SJSA1 (cell line): Measurements from ENCODE around the gene C4orf50. TPM values are rescaled to one million over a fixed set of nuclear protein-coding genes. Genes with fewer than 3 reads are reported as not detected.

Source experiments
- DNase-seq, 2 experiments: peaks; one replicate each; pipeline ENCODE4 v3.0.0-alpha.2; 2015 to 2020; ENCODE audit warnings: low spot score in 2 of 2, low read depth in 1 of 2
- H3K27ac ChIP-seq: fragments of 250-450 bp; sonication (Bioruptor Pico); 2 replicates; pipeline ENCODE4 v1.5.1; 2020; ENCODE audit warnings: mild to moderate bottlenecking, moderate library complexity
- H3K27me3 ChIP-seq: fragments of 250-450 bp; sonication (Bioruptor Pico); replicated peaks from 2 replicates; pipeline ENCODE4 v1.5.1; 2020; ENCODE audit warnings: mild to moderate bottlenecking, moderate library complexity
- H3K36me3 ChIP-seq: fragments of 250-450 bp; sonication (Bioruptor Pico); 2 replicates; pipeline ENCODE4 v1.5.1; 2020; ENCODE audit warnings: mild to moderate bottlenecking
- H3K4me1 ChIP-seq: fragments of 250-450 bp; sonication (Bioruptor Pico); replicated peaks from 2 replicates; pipeline ENCODE4 v1.6.1; 2021; ENCODE audit warnings: mild to moderate bottlenecking
- H3K4me3 ChIP-seq: fragments of 250-450 bp; sonication (Bioruptor Pico); 2 replicates; pipeline ENCODE4 v1.5.1; 2020; ENCODE audit warnings: mild to moderate bottlenecking
- H3K9me3 ChIP-seq: fragments of 250-450 bp; sonication (Bioruptor Pico); replicated peaks from 2 replicates; pipeline ENCODE4 v1.5.1; 2020; ENCODE audit warnings: mild to moderate bottlenecking
- total RNA-seq: library from RNA; depleted of rRNA; stranded (reverse); fragments of >200 nt; shearing (Covaris generic); gene quantifications from 2 replicates; pipeline ENCODE4 v1.2.3, GENCODE V29; 2014

The C4orf50 gene
- total RNA-seq, 1 experiment from 2014 or later, result not detected

- H3K27ac ChIP-seq, result no peak overlapping the region
- no peak for DNase-seq
- no peaks in the 10 kb centered on the region for H3K36me3 ChIP-seq
- H3K27me3 ChIP-seq, result no peaks in the 10 kb centered on the region
- H3K4me1 ChIP-seq, result no peaks in the 10 kb centered on the region
- H3K9me3 ChIP-seq, result no peaks in the 10 kb centered on the region
- H3K4me3 ChIP-seq, result no peak overlapping the region
Measured at GRCh38 chr4:5972571-5972970, 45.7 kb downstream of the C4orf50 start.

- DNase-seq, result no peak
- H3K9me3 ChIP-seq, result no peaks in the 10 kb centered on the region
- H3K4me3 ChIP-seq, result no peak overlapping the region
- no peak overlapping the region for H3K27ac ChIP-seq
- no peaks in the 10 kb centered on the region for H3K4me1 ChIP-seq
- no peaks in the 10 kb centered on the region for H3K36me3 ChIP-seq
- H3K27me3 ChIP-seq, result no peaks in the 10 kb centered on the region
Measured at GRCh38 chr4:5971078-5971450, 47.2 kb downstream of the C4orf50 start.

DNA sequence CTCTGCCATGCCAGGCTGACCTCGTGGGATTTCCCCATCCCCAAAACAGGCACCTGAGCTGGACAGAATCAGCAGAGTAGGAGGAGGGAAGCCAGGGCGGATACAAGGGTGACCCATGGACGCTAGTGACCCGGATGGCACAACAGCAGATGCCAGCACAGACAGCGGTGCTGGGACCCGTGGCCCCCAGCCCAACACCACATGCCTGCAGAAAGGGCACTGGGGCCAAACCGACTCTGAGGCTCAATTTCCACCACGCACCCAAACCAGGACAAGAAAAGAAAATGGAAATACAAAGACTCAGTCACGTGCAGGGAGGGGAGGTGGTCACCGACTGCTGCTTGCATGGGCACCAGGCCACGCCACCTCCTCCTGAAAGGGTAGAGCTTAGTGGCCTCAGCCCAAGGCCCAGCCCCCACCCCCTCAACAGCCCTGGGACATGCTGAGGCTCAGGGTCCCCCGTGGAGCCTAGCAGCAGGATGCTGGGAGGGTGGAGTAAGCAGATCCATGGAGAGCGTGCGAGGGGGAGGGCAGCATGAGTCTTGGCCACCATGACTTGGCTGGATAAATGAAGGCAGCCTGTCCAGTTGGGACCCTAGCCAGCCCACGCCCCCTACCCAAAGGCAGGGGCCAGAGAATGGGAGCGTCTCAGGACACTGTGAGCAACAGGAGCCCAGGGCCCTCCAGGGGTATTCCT is 47.7 kb downstream of the C4orf50 start:
- Histone ChIP-seq H3K4me3 (no peak overlapping the region), H3K9me3 (no peaks in the 10 kb centered on the region), H3K27ac (no peak overlapping the region), H3K4me1 (no peaks in the 10 kb centered on the region), H3K27me3 (no peaks in the 10 kb centered on the region), H3K36me3 (no peaks in the 10 kb centered on the region)
- DNase-seq, result no peak

DNA sequence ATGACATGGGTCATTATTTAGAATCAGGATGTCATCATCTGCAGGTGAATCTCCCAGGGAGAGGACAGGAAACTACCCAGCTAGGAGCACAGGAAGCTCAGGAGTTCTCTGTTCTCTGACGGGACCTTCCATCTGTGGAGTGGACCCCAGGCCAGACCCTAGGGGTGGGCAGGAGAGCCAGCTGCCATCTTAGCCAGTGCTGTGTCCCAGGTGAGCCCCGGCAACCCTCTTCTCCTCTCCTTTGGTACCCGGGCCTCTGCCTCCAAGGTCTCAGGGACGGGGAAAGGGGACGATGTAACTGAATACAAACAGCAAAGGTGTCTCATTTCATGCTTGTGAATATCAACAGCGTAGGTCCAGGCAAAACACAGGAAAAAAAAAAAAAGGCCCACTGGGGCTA is 48.5 kb downstream of the C4orf50 start:
- H3K4me1 ChIP-seq, result no peaks in the 10 kb centered on the region
- H3K27ac ChIP-seq, result no peak overlapping the region
- H3K4me3 ChIP-seq, result no peak overlapping the region
- no peaks in the 10 kb centered on the region for H3K36me3 ChIP-seq
- H3K27me3 ChIP-seq, result no peaks in the 10 kb centered on the region
- no peak for DNase-seq
- H3K9me3 ChIP-seq, result no peaks in the 10 kb centered on the region

- no peaks in the 10 kb centered on the region for H3K4me1 ChIP-seq
- no peaks in the 10 kb centered on the region for H3K36me3 ChIP-seq
- H3K4me3 ChIP-seq, result no peak overlapping the region
- no peaks in the 10 kb centered on the region for H3K9me3 ChIP-seq
- no peaks in the 10 kb centered on the region for H3K27me3 ChIP-seq
- H3K27ac ChIP-seq, result no peak overlapping the region
- DNase-seq, result no peak
Measured at GRCh38 chr4:5969336-5969735, 48.9 kb downstream of the C4orf50 start.

DNA sequence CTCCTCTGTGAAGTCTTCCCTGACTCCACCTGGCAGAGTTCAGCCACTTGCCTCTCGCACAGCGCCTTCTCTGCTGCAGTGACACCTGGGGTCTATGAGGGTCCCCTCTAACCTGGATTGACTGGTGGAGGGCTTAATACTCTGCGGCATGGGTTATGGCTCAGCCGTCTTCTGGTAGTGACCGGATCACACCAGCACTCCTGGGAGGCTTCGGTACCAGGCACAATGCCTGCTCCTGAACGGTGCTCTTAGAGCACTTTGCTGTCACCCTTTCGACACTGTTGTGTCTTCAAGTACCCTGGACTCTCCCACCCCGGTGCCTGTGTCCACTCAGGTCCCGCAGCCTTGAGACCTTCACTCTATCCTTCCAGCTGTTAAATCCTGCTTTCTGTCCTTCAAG is 50.0 kb downstream of the C4orf50 start:
- H3K36me3 ChIP-seq, result no peaks in the 10 kb centered on the region
- no peak overlapping the region for H3K27ac ChIP-seq
- H3K4me3 ChIP-seq, result no peak overlapping the region
- H3K27me3 ChIP-seq, result no peaks in the 10 kb centered on the region
- H3K4me1 ChIP-seq, result no peaks in the 10 kb centered on the region
- H3K9me3 ChIP-seq, result no peaks in the 10 kb centered on the region
- DNase-seq, result no peak

GRCh38 chr4:5967783-5968182 is 50.4 kb downstream of the C4orf50 start:
- Histone ChIP-seq H3K9me3 (no peaks in the 10 kb centered on the region), H3K36me3 (no peaks in the 10 kb centered on the region), H3K4me1 (no peaks in the 10 kb centered on the region), H3K27me3 (no peaks in the 10 kb centered on the region), H3K27ac (no peak overlapping the region), H3K4me3 (no peak overlapping the region)
- no peak for DNase-seq

GRCh38 chr4:5965225-5965624 is 53.0 kb downstream of the C4orf50 start:
- no peak overlapping the region for H3K4me3 ChIP-seq
- no peak overlapping the region for H3K27ac ChIP-seq
- no peak for DNase-seq

GRCh38 chr4:5964030-5964429 is 54.2 kb downstream of the C4orf50 start:
- Histone ChIP-seq H3K4me1 (no peaks in the 10 kb centered on the region), H3K36me3 (no peaks in the 10 kb centered on the region), H3K27me3 (no peaks in the 10 kb centered on the region), H3K9me3 (no peaks in the 10 kb centered on the region), H3K27ac (no peak overlapping the region), H3K4me3 (no peak overlapping the region)
- no peak for DNase-seq

More at GRCh38 chr4:5965225-5965624, 53.0 kb downstream of the C4orf50 start:
- Histone ChIP-seq H3K9me3 (no peaks in the 10 kb centered on the region), H3K4me1 (no peaks in the 10 kb centered on the region), H3K27me3 (no peaks in the 10 kb centered on the region), H3K36me3 (no peaks in the 10 kb centered on the region)

DNA sequence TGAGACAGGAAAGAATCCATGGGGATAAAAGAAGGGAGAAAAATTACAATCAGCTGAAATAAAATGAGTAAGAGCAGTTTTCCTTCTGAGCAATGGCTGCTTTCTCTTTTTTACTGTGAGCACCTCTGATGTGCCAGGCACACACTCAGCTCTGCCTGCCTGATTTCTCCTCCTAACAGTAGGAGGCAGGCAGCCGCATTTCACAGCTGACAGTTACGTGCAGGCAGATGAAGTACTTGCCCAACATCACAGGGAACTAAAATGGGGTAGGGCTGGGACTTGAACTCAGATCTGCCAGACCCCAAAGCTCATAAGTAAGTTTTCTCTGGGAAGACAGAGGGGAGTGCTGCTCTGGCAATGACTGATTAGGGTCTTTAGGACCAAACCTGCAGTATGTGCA is 54.6 kb downstream of the C4orf50 start:
- Histone ChIP-seq H3K4me3 (no peak overlapping the region), H3K27me3 (no peaks in the 10 kb centered on the region), H3K4me1 (no peaks in the 10 kb centered on the region), H3K9me3 (no peaks in the 10 kb centered on the region), H3K36me3 (no peaks in the 10 kb centered on the region), H3K27ac (no peak overlapping the region)
- DNase-seq, result no peak

DNA sequence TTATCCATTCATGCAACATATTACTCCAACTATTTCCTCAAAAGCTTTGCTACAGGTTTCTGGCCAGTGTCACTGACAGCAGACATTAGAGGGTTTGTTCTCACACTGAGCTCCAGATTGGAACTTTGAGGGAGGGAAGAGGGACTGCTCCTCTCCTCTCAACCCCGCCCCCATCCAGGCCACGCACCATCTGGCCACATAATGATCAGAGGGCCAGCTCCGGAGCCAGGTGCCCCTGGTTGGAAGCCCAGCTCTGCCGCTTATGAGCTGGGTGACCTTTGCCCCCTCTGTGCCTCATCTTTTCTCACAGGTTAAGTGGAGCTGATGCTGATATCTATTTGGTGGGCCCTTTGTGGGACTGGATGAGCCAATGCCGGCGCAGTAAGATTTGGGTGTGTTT is 55.8 kb downstream of the C4orf50 start:
- no peak overlapping the region for H3K4me3 ChIP-seq
- H3K9me3 ChIP-seq, result no peaks in the 10 kb centered on the region
- H3K27ac ChIP-seq, result no peak overlapping the region
- H3K4me1 ChIP-seq, result no peaks in the 10 kb centered on the region
- no peaks in the 10 kb centered on the region for H3K27me3 ChIP-seq
- no peaks in the 10 kb centered on the region for H3K36me3 ChIP-seq
- DNase-seq, result no peak

DNA sequence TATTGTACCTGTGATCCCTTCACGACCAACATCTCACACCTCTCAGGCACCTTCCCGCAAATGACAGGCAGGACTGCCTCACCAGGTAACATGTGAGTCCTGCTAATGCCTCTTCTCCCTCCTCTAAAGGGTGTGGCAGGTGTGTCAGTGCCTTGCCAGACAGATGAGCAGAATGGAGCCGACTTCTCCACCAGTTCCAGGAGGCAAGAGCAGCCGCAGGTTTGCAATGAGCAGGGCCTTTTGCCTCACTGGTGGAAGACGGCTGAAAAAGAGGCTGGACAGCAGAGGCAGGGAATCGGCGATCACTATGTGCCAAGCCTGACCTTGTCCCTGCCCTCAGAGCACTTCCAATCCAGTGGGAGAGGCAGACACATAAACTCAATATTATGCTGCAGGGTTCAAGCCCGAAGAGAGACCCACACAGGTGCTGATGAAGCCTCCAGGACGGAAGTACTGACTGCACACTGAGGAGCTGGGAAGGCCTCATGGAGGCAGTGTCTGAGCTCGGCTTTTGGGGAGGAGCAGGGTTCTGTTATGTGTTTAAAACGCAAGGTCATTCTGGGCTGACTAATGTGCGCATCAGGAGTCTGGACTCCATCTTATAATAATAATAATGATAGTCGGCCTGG is 57.9 kb downstream of the C4orf50 start:
- DNase-seq, result no peak
- Histone ChIP-seq H3K4me3 (no peak overlapping the region), H3K36me3 (no peaks in the 10 kb centered on the region), H3K27ac (no peak overlapping the region), H3K4me1 (no peaks in the 10 kb centered on the region), H3K27me3 (no peaks in the 10 kb centered on the region), H3K9me3 (no peaks in the 10 kb centered on the region)

DNA sequence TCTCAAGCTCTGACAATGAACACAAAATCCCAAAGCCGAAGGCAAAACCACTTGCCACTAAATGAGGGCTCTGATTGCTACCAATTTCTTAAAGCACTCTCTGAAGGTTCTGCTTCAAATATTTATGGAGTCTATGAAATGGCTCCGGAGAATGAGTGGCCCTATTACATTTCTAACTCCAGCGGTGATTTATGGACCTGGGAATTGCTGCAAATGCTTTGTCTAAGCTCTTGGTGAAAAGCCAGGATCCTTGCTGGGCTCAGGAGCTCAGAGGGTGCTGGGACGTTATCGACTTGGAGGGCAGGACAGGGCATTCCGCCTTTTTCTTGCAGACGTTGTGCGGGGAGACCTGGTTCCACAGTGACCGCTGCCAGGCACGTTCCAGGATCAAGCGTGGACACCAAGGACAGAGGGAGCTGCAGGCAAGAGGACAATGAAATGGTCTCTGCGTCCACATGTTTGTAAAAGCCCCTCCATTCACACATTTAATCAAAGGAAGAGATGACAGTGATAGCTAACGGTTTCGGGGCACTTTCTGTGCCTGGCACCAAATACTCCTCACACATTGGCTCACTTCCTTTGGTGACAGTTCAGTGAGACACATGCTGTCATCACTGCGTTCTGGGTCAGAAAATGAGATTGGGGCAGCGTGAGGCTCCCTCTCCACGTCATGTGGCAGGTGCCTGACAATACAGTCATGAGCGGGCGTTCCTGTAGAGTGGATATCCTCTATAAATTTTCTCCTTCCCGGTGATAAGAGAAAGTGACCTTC is 58.8 kb downstream of the C4orf50 start:
- H3K4me1 ChIP-seq, result no peaks in the 10 kb centered on the region
- no peak for DNase-seq
- H3K36me3 ChIP-seq, result no peaks in the 10 kb centered on the region
- no peaks in the 10 kb centered on the region for H3K9me3 ChIP-seq
- H3K27ac ChIP-seq, result no peak overlapping the region
- no peak overlapping the region for H3K4me3 ChIP-seq
- no peaks in the 10 kb centered on the region for H3K27me3 ChIP-seq

DNA sequence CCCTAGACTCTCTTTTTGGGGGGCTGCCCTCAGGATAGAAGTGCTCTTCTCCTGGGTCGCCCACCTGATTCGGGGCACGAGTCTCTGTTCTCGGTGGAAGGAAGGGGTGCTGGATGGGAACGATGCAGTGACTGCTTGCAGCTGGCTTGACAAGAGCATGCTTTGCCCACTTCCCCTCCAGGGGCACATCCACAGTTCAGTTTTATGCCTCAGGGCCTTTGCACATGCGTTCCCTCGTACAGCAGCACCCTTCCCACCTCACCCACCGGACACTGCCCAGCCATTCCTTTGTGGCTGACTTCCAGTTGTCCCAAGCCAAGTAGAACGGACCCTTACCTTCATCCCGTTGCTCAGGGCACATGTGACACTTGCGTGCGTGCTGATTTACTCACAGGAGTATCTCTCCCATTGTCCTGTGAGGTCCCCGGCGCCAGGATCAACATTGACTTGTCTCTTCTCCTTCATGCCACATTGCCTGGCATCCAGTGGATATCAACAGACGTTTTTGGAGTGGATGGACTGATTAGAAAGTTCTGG is 60.0 kb downstream of the C4orf50 start:
- H3K9me3 ChIP-seq, result no peaks in the 10 kb centered on the region
- no peak overlapping the region for H3K4me3 ChIP-seq
- H3K27me3 ChIP-seq, result no peaks in the 10 kb centered on the region
- no peaks in the 10 kb centered on the region for H3K36me3 ChIP-seq
- no peak for DNase-seq
- no peaks in the 10 kb centered on the region for H3K4me1 ChIP-seq
- H3K27ac ChIP-seq, result no peak overlapping the region
